Measurements from ENCODE around the gene PHKG2.

DNA sequence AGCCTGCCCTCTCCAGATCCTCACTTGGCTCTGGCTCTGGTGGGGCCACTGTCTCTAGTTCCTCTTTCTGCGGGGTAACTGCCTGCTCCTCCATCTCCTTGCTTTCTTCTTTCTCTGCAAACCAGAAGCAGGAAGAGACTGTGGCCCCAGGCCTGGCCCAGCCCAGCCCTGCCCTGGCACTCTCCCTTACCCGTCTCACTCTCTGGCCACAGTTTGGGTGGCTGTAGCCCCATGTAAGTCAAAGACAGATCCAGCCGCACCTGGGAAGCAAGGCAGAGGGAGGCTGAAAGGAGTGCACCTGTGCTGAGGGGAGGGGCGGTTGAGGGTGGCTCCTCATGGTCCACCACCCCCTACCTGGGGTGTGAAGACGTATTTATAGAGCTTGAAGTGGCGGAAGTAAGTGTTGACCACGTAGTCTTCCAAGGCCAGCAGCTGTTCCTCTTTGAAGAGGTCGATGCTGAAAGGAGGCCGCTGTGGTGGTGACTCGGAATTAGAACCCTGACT, 10.8 kb downstream of the PHKG2 start:
- TF ChIP-seq POLR2A (IDR thresholded peaks at IDR 0.05) = no peak
- TF ChIP-seq, protein P1, sequence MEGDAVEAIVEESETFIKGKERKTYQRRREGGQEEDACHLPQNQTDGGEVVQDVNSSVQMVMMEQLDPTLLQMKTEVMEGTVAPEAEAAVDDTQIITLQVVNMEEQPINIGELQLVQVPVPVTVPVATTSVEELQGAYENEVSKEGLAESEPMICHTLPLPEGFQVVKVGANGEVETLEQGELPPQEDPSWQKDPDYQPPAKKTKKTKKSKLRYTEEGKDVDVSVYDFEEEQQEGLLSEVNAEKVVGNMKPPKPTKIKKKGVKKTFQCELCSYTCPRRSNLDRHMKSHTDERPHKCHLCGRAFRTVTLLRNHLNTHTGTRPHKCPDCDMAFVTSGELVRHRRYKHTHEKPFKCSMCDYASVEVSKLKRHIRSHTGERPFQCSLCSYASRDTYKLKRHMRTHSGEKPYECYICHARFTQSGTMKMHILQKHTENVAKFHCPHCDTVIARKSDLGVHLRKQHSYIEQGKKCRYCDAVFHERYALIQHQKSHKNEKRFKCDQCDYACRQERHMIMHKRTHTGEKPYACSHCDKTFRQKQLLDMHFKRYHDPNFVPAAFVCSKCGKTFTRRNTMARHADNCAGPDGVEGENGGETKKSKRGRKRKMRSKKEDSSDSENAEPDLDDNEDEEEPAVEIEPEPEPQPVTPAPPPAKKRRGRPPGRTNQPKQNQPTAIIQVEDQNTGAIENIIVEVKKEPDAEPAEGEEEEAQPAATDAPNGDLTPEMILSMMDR (IDR thresholded peaks at IDR 0.05) = no peak
